ENCODE data around the gene KIF18A. TPM values are rescaled to one million over a fixed set of nuclear protein-coding genes. Genes with fewer than 3 reads are reported as not detected.
A peak's percentile ranks its signal among the peaks of the same experiment; 100 is the strongest.

Gene KIF18A
- total and polyA plus RNA-seq, 2 of the 13 experiments (the other 11 are each of a cell fraction or from before 2014, with no cell fraction given) = 3.4 to 14.4 TPM

DNA sequence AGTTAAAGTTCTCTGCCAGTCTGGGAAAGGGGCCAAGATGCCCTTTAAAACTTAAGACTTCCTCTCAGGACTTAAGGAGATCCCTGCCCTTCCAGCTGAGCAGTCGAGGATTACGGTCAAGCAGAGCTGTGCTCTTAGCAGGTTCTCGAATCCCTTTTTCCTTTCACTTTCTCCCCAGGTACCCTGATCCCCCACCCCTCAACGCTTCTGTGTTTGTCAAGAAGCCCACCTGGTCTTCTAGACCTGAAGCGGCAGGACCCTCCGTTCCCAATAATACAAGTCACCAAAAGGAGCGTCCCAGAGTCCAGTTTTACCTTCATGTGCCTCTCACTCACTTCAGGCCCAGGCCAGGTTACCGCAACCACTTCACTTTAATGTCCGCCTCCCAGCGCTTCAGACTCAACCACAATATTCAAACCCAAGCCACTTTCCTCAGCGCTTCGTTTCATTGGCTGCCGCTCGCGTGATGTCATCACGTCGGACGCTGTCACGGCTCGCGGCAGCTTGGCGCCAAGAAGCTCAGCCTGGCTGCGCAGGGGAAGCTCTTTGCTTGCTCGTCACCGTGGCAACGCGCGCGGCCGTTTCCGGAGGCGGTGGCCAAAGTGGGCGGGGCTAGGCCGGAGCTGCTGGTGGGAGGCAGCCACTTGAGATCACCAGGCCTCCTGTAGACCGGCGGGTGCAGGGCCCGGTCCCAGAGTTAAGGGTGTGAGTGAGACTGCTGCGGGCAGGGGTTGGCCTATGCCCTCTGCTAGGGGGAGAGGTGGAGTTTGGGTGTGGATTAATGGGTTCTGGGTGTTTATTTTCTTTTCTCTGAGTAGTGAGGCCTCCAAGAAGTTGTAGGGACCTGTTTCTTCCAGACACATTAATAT is at the start of gene KIF18A, which contains the start of gene METTL15 (continued):
- TF ChIP-seq TOE1 (CRISPR knock-in tag; IDR thresholded peaks at IDR 0.05) = no peak
- no peak for TF ChIP-seq SSRP1 (CRISPR knock-in tag; IDR thresholded peaks at IDR 0.05)
- peak; percentile 53; the same call in 1 of the 2 replicates for TF ChIP-seq RXRB (CRISPR knock-in tag; IDR thresholded peaks at IDR 0.05; ENCODE audit: borderline replicate concordance)
- TF ChIP-seq, protein P1, sequence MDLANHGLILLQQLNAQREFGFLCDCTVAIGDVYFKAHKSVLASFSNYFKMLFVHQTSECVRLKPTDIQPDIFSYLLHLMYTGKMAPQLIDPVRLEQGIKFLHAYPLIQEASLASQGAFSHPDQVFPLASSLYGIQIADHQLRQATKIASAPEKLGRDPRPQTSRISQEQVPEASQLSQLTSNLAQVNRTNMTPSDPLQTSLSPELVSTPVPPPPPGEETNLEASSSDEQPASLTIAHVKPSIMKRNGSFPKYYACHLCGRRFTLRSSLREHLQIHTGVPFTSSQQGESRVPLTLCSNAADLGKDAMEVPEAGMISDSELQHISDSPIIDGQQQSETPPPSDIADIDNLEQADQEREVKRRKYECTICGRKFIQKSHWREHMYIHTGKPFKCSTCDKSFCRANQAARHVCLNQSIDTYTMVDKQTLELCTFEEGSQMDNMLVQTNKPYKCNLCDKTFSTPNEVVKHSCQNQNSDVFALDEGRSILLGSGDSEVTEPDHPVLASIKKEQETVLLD (CRISPR knock-in tag; IDR thresholded peaks at IDR 0.05; ENCODE audit: low read depth) = no peak
- no peak for TF ChIP-seq ZNF143 (CRISPR knock-in tag; IDR thresholded peaks at IDR 0.05)
- TF ChIP-seq ZNF557 (CRISPR knock-in tag; IDR thresholded peaks at IDR 0.05) = peak; percentile 15; the same call in 1 of the 2 replicates
- peak; percentile 63 for TF ChIP-seq CBFB (CRISPR knock-in tag; IDR thresholded peaks at IDR 0.05)
- TF ChIP-seq ZNF484 (CRISPR knock-in tag; IDR thresholded peaks at IDR 0.05; ENCODE audit: borderline replicate concordance, low read depth) = no peak
- TF ChIP-seq ZFYVE20 (CRISPR knock-in tag; IDR thresholded peaks at IDR 0.05; ENCODE audit: borderline replicate concordance, low read depth) = no peak
- TF ChIP-seq HMG20B (CRISPR knock-in tag; conservative IDR thresholded peaks at IDR 0.05) = no peak
- TF ChIP-seq ZFP62 (CRISPR knock-in tag; IDR thresholded peaks at IDR 0.05) = no peak
- TF ChIP-seq RFX3 (CRISPR knock-in tag; IDR thresholded peaks at IDR 0.05) = peak; percentile 95
- no peak for TF ChIP-seq ZNF83 (CRISPR knock-in tag; IDR thresholded peaks at IDR 0.05; ENCODE audit: borderline replicate concordance)
- 0 out of 2 replicates have a peak, but pooled peaks have one; percentile 75 for TF ChIP-seq ZNF598 (CRISPR knock-in tag; IDR thresholded peaks at IDR 0.05; ENCODE audit: borderline replicate concordance)
- TF ChIP-seq RFXANK (CRISPR knock-in tag; IDR thresholded peaks at IDR 0.05) = no peak
- no peak for TF ChIP-seq ZNF850 (CRISPR knock-in tag; conservative IDR thresholded peaks at IDR 0.05)
- peak; percentile 48 for TF ChIP-seq KAT7 (CRISPR knock-in tag; IDR thresholded peaks at IDR 0.05; ENCODE audit: borderline replicate concordance)
- TF ChIP-seq HOXA3 (CRISPR knock-in tag; IDR thresholded peaks at IDR 0.05) = peak; percentile 96
- TF ChIP-seq, protein P2, sequence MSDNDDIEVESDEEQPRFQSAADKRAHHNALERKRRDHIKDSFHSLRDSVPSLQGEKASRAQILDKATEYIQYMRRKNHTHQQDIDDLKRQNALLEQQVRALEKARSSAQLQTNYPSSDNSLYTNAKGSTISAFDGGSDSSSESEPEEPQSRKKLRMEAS (IDR thresholded peaks at IDR 0.05) = peak; percentile 79
- peak; percentile 96 for TF ChIP-seq KMT2A (CRISPR knock-in tag; IDR thresholded peaks at IDR 0.05)
- TF ChIP-seq SMYD3 (CRISPR knock-in tag; IDR thresholded peaks at IDR 0.05) = peak; percentile 89; the same call in 1 of the 2 replicates
- TF ChIP-seq ZC3H4 (CRISPR knock-in tag; IDR thresholded peaks at IDR 0.05; ENCODE audit: borderline replicate concordance) = no peak
- TF ChIP-seq, protein P3, sequence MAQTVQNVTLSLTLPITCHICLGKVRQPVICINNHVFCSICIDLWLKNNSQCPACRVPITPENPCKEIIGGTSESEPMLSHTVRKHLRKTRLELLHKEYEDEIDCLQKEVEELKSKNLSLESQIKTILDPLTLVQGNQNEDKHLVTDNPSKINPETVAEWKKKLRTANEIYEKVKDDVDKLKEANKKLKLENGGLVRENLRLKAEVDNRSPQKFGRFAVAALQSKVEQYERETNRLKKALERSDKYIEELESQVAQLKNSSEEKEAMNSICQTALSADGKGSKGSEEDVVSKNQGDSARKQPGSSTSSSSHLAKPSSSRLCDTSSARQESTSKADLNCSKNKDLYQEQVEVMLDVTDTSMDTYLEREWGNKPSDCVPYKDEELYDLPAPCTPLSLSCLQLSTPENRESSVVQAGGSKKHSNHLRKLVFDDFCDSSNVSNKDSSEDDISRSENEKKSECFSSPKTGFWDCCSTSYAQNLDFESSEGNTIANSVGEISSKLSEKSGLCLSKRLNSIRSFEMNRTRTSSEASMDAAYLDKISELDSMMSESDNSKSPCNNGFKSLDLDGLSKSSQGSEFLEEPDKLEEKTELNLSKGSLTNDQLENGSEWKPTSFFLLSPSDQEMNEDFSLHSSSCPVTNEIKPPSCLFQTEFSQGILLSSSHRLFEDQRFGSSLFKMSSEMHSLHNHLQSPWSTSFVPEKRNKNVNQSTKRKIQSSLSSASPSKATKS (CRISPR knock-in tag; IDR thresholded peaks at IDR 0.05) = no peak
- TF ChIP-seq, protein P4, sequence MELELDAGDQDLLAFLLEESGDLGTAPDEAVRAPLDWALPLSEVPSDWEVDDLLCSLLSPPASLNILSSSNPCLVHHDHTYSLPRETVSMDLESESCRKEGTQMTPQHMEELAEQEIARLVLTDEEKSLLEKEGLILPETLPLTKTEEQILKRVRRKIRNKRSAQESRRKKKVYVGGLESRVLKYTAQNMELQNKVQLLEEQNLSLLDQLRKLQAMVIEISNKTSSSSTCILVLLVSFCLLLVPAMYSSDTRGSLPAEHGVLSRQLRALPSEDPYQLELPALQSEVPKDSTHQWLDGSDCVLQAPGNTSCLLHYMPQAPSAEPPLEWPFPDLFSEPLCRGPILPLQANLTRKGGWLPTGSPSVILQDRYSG (CRISPR knock-in tag; IDR thresholded peaks at IDR 0.05) = 0 out of 2 replicates have a peak, but pooled peaks have one; percentile 76
- TF ChIP-seq ZNF761 (CRISPR knock-in tag; conservative IDR thresholded peaks at IDR 0.05) = no peak
